Stimulated activated CD8-positive, alpha-beta memory T cell treated with anti-CD3 and anti-CD28 coated beads, Interleukin-2, amount 100 ng/mL, for 1 hour (primary cell): ENCODE results near the gene TAF1B.
A peak's percentile ranks its signal among the peaks of the same experiment; 100 is the strongest.

ENCODE experiments used
- DNase-seq, 2 donors: peaks; one replicate each; pipeline ENCODE4 v3.0.0-alpha.2; 2020; ENCODE audit warnings: low read depth in 2 of 2

The TAF1B gene

DNA sequence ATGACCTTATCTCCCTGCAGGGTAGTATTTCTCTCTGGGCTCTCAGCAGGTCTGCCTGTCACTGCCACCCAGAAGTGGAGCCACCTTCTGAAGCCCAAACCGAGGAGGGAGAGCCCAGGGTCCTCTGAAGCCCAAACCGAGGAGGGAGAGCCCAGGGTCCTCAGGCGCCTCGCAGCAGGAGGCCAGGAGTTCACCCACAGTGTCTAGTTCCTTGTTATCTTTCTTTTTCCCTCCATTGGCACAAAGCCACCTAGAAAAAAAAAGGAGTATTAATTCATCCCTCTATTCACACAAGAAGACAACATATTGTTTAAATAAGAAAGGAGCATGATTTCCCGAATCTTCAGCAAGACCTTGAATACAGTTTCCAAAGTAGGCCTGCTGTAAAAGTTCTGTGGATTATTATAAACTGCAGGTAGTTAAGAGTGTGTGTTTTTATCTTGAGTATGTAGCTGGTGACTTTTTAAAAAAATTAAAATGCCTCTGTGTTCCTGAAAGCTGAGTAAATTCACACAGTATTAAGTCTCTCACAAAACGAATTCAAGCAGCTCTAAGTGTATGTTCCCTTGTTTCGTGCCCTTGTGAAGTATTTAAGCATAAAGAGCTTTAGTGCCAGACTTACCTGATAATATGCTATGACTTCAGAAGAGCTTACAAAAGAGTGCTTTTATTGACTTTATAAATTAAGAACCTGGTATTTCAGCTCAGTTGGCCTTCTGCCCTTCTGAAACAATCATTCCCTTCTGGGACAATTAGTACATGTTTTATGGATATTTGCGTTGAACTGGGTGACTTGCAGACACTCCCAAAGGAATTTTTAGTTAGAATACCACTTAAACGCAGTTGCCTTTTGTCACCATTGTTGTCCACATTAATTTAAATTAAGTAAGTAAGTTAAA, 96.6 kb downstream of the TAF1B start:
- DNase-seq = no peak

- no peak for DNase-seq
These were observed 98.1 kb downstream of the TAF1B start for GRCh38 chr2:9941196-9941995.

- no peak for DNase-seq
These were observed 98.7 kb downstream of the TAF1B start for GRCh38 chr2:9941996-9942390.

DNA sequence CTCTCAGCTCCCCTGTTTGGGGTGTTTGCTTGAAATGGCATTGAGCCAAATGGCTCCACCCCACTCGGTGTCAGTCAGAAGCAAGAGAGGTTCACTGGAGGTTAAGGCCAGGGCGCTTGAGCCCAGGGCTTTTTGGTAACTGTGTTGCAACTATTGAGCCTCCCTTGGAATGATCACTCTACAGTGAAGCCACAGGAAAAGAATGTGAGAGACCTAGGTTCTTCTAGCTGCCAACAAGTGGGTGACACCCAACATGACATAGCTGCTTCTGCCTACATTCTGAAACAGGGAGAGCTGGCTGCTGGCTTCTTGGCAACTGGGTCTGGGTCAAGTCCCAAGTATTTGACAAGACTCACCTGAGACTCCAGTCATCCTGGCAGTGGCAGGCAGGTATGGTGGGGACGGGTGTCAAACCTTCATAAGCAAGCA, 101.1 kb downstream of the TAF1B start:
- no peak for DNase-seq

GRCh38 chr2:9945596-9945995, 102.3 kb downstream of the TAF1B start:
- DNase-seq = no peak

GRCh38 chr2:9946076-9946475, 102.8 kb downstream of the TAF1B start:
- DNase-seq = no peak

- no peak for DNase-seq
These were observed 103.5 kb downstream of the TAF1B start for GRCh38 chr2:9946818-9947217.

DNA sequence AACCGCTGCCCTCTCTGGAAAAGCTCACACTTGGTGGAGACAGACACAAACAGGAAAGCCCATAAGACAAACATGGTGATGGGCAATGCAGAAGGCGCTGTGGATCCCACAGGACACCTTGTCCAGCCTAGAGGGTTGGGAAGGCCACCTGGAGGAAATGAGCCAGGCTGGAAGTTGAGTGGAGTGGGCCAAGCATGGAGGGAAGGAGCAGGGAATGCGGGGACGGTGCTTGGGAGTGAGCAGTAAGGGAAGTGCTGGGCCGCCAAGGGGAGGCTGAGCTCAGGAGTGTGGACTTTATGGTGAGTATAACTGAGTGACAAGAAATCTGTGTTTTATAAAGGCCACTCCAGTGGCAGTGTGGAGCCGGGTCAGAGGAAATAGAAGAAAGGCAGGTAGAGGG, 105.4 kb downstream of the TAF1B start:
- no peak for DNase-seq

GRCh38 chr2:9949239-9949991, 106.1 kb downstream of the TAF1B start:
- DNase-seq = no peak

- no peak for DNase-seq
These were observed 106.8 kb downstream of the TAF1B start for GRCh38 chr2:9949992-9950520.

GRCh38 chr2:9950521-9951271, 107.4 kb downstream of the TAF1B start:
- no peak for DNase-seq

DNA sequence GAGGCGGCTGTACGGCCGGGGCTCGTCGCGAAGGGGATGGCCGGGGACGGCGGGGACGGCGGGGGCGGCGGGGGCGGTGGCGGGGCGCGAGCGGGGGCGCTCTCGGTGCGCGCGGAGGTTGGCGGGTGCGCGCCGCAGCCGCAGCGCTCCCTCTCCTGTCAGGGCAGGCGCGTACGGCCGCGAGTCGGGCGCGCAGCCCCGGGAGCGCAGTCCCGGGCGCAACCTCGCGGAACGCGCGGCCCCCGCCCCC, 107.9 kb downstream of the TAF1B start:
- no peak for DNase-seq

- DNase-seq = peak; percentile 79 to 86
These were observed 108.4 kb downstream of the TAF1B start, which contains the start of gene GRHL1 for GRCh38 chr2:9951522-9952285. TSS of gene GRHL1 (plus strand) at chr2:9951693. CDS start at chr2:9951834, 141 bp downstream.

DNA sequence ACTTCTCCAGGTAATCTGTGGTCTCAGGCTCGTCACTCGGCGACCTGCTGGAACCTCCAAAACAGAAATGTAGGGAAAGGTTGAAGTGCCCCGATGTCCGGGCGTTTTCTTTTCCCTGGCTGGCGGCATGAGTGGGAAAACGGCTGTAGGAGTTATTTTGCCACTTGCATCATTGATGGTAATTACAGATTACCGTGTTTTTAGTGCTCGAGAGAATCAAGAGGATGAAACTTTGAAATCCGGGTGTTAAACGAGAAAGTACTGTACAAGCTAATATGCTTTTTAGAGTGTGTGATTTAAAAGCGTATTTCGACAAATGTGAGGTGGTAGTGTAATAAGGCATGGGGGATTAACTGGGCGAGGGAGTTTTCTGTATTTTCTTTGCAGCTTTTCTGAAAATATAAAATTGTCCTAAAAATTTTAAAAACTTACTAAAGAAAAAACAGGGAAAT, 109.0 kb downstream of the TAF1B start:
- no peak for DNase-seq

GRCh38 chr2:9952856-9953503, 109.7 kb downstream of the TAF1B start:
- no peak for DNase-seq

- no peak for DNase-seq
These were observed 110.9 kb downstream of the TAF1B start for GRCh38 chr2:9954136-9954535.

GRCh38 chr2:9958057-9958456, 114.8 kb downstream of the TAF1B start:
- no peak for DNase-seq

GRCh38 chr2:9959262-9959661, 116.0 kb downstream of the TAF1B start:
- DNase-seq = no peak

- DNase-seq = no peak
These were observed 117.7 kb downstream of the TAF1B start for GRCh38 chr2:9961013-9961412.
